CD8-positive, alpha-beta memory T cell (primary cell): ENCODE measurements around the gene PRKG1. TPM values are rescaled to one million over a fixed set of nuclear protein-coding genes. Genes with fewer than 3 reads are reported as not detected.
A peak's percentile ranks its signal among the peaks of the same experiment; 100 is the strongest.
"Not testable (repeated sequence)": the region's sequence is repeated elsewhere in the genome, so short reads cannot be mapped to it uniquely, and the experiment has no call there.

Experiments used
- CTCF ChIA-PET: fragments of 350-600 bp; sonication (Branson Sonifier 250); formaldehyde crosslinking; loops from one replicate; lab custom pipeline; 2021; ENCODE audit warnings: antibody characterized with exemption; lab: Charles Lee
- POLR2A ChIA-PET: fragments of 350-600 bp; sonication (Branson Sonifier 250); formaldehyde crosslinking; loops from one replicate; lab custom pipeline; 2021; ENCODE audit warnings: antibody characterized with exemption; lab: Charles Lee
- DNase-seq, 5 donors: peaks; one replicate each; pipeline versions ENCODE4 v3.0.0 to v3.0.0-alpha.2; 2020 to 2022; ENCODE audit warnings: mixed read lengths in 1 of 5
- H3K27ac ChIP-seq: one replicate; pipeline ENCODE4 v1.7.0; 2013; ENCODE audit warnings: low read depth, mild to moderate bottlenecking, low read length, moderate library complexity
- H3K27me3 ChIP-seq: 2 replicates; pipeline ENCODE4 v1.7.0; 2013; ENCODE audit warnings: low read length, mild to moderate bottlenecking; ENCODE audit not compliant: insufficient read depth, poor library complexity, severe bottlenecking
- H3K36me3 ChIP-seq: 2 replicates; pipeline ENCODE4 v1.7.0; 2013; ENCODE audit warnings: mild to moderate bottlenecking, low read length, moderate library complexity; ENCODE audit not compliant: insufficient read depth
- H3K4me1 ChIP-seq: 2 replicates; pipeline ENCODE4 v1.7.0; 2013; ENCODE audit warnings: mild to moderate bottlenecking, low read length, moderate library complexity; ENCODE audit not compliant: insufficient read depth
- H3K4me3 ChIP-seq: 2 replicates; pipeline ENCODE4 v1.7.0; 2013; ENCODE audit warnings: mild to moderate bottlenecking, low read length
- H3K9me3 ChIP-seq: 2 replicates; pipeline ENCODE4 v1.7.0; 2013; ENCODE audit warnings: mild to moderate bottlenecking, low read length
- H3K27ac Mint-ChIP-seq, 8 donors: one replicate each; pipeline ENCODE4 v1.8.0; 2020 to 2021; ENCODE audit warnings: mixed read lengths in 8 of 8, mild to moderate bottlenecking in 6 of 8, inconsistent platforms in 3 of 8, moderate library complexity in 3 of 8
- H3K27me3 Mint-ChIP-seq, 2 donors: one replicate each; pipeline ENCODE4 v1.8.0; 2020 to 2021; ENCODE audit warnings: mixed read lengths in 2 of 2, mild to moderate bottlenecking in 1 of 2, moderate library complexity in 1 of 2
- H3K36me3 Mint-ChIP-seq, 3 donors: one replicate each; pipeline ENCODE4 v1.8.0; 2020 to 2021; ENCODE audit warnings: mixed read lengths in 3 of 3, inconsistent platforms in 1 of 3, mild to moderate bottlenecking in 1 of 3
- H3K4me1 Mint-ChIP-seq, 3 donors: one replicate each; pipeline ENCODE4 v1.8.0; 2020 to 2021; ENCODE audit warnings: mixed read lengths in 3 of 3, inconsistent platforms in 1 of 3, mild to moderate bottlenecking in 1 of 3
- H3K4me3 Mint-ChIP-seq, 7 donors: one replicate each; pipeline ENCODE4 v1.8.0; 2020 to 2021; ENCODE audit warnings: mixed read lengths in 7 of 7, mild to moderate bottlenecking in 6 of 7, moderate library complexity in 4 of 7, inconsistent platforms in 2 of 7
- H3K9me3 Mint-ChIP-seq, 5 donors: one replicate each; pipeline ENCODE4 v1.8.0; 2020 to 2022; ENCODE audit warnings: mixed read lengths in 5 of 5, mild to moderate bottlenecking in 3 of 5, moderate library complexity in 2 of 5, inconsistent platforms in 1 of 5
- polyA plus RNA-seq: library from polyadenylated mRNA; unstranded; fragments of 300-500 nt; fragmentation: Illumina TruSeq; gene quantifications from one replicate; pipeline ENCODE4 v1.2.3, GENCODE V29; 2021
- total RNA-seq, 2 experiments: library from RNA; stranded (reverse); gene quantifications; one replicate each; pipeline ENCODE4 v1.2.3, GENCODE V29; 2021

Gene PRKG1
- total and polyA plus RNA-seq, 3 experiments from 2014 or later = not detected

DNA sequence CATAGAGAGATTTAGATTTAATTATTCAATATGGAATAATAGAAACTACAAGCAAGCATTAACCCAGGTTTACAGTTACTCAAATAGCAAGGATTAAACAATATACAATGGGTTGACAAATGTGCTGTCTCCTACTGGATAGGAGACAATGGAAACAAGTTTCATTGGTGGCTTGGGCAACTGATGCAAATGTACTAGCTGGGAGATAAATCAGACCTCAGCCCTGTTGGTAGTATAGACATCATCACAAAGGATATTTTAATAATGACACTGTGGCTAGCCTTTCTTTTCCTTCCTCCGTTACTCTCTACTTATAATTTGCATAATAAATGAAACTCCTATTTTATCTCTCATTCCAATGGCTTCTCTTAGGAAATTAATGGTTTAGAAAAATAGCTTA is 1143.2 kb downstream of the PRKG1 start:
- CTCF ChIA-PET = no interaction called here
- no peak for DNase-seq

DNA sequence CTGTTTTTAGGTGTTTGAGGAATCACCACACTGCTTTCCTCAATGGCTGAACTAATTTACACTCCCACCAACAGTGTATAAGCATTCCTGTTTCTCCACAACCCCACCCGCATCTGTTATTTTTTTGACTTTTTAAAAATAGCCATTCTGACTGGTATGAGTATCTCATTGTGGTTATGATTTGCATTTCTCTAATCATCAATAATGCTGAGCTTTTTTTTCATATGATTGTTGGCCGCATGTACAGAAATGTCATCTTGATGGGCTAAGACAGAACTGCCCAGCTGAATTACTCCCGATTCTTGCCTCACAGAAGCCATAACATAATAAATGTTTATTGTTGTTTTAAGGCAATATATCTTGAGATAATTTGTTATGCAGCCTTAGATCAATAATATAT is 1146.7 kb downstream of the PRKG1 start:
- H3K27me3 ChIP-seq = no peaks in the 10 kb centered on the region
- H3K36me3 ChIP-seq = no peaks in the 10 kb centered on the region
- Mint-ChIP-seq H3K4me1 (no peaks in the 10 kb centered on the region), H3K27me3 (no peaks in the 10 kb centered on the region), H3K9me3 (peaks cover 0 to 1% (median 0%) of the 10 kb centered on the region in 5 donors), H3K27ac (no peak overlapping the region), H3K36me3 (no peaks in the 10 kb centered on the region), H3K4me3 (no peak overlapping the region)
- H3K27ac ChIP-seq = no peak overlapping the region
- H3K4me1 ChIP-seq = no peaks in the 10 kb centered on the region
- ChIA-PET CTCF (no interaction called here), POLR2A (no interaction called here)
- no peak overlapping the region for H3K4me3 ChIP-seq
- DNase-seq = no peak
- H3K9me3 ChIP-seq = no peaks in the 10 kb centered on the region

More for the DNA sequence above, 1143.2 kb downstream of the PRKG1 start:
- POLR2A ChIA-PET = no interaction called here
- H3K4me3 ChIP-seq = no peak overlapping the region
- H3K36me3 ChIP-seq = no peaks in the 10 kb centered on the region
- no peak overlapping the region for H3K27ac Mint-ChIP-seq
- no peaks in the 10 kb centered on the region for H3K27me3 ChIP-seq
- no peaks in the 10 kb centered on the region for H3K27me3 Mint-ChIP-seq
- H3K9me3 Mint-ChIP-seq = no peaks in the 10 kb centered on the region
- no peaks in the 10 kb centered on the region for H3K4me1 Mint-ChIP-seq
- H3K9me3 ChIP-seq = no peaks in the 10 kb centered on the region
- H3K4me1 ChIP-seq = no peaks in the 10 kb centered on the region
- H3K36me3 Mint-ChIP-seq = no peaks in the 10 kb centered on the region
- H3K4me3 Mint-ChIP-seq = no peak overlapping the region
- no peak overlapping the region for H3K27ac ChIP-seq

DNA sequence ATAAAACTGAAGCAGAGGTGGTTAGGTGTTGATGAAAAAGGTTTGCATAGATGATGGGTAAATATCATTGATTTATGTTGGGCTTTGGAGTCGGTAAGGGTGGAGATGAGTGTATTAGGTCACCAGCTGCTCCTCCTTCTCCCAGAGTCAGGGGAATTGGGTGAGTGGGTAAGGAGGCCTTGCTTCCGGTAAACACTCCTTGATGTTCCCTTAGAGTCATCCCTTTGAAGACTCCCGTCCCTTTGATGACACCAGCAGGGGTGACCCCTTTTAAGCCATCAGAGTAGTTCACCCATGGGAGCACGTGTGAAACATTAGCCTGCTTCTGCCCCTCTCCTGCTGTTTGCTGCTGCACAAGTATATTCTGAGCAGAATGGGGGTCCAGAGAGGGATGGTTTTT is 1147.6 kb downstream of the PRKG1 start:
- H3K36me3 ChIP-seq = no peaks in the 10 kb centered on the region
- POLR2A ChIA-PET = no interaction called here
- no peaks in the 10 kb centered on the region for H3K36me3 Mint-ChIP-seq
- no peaks in the 10 kb centered on the region for H3K4me1 Mint-ChIP-seq
- H3K27me3 Mint-ChIP-seq = no peaks in the 10 kb centered on the region
- DNase-seq = no peak
- no peak overlapping the region for H3K27ac Mint-ChIP-seq
- no peak overlapping the region for H3K4me3 Mint-ChIP-seq
- peaks cover 0 to 1% (median 0%) of the 10 kb centered on the region in 5 donors for H3K9me3 Mint-ChIP-seq
- no peaks in the 10 kb centered on the region for H3K9me3 ChIP-seq
- no peak overlapping the region for H3K4me3 ChIP-seq
- no peak overlapping the region for H3K27ac ChIP-seq
- CTCF ChIA-PET = no interaction called here
- H3K27me3 ChIP-seq = no peaks in the 10 kb centered on the region
- H3K4me1 ChIP-seq = no peaks in the 10 kb centered on the region

DNA sequence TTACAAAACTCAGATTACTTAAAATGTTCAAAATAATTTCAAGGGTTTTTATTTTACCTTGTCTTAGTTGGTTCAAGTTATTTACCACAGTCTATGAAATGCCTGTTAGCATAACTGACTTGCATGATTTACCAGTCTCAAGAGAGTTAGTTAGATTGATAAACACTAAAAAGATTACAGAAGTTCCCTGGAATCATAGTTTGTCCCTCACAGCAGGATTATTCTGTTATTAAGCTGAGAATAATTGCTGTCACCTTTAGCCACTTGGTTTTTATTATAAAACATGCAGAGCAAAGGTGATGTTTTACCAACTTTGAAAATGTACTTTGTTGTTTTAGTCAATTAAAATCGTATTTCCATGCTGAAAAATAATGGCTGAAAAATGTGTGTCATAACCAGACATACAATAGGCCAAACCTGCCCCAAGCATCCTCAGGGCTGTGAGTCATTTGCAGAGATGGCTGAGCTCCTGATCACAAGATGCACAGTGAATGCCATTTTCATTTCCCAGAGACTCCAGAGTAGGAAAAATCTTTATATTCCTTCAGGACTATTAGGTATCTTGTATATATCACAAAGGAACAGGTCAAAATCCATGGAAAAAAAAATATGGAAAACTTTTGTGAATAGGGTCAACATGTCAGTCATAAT is 1152.0 kb downstream of the PRKG1 start:
- Mint-ChIP-seq H3K9me3 (peaks cover 0 to 1% (median 0%) of the 10 kb centered on the region in 5 donors), H3K27ac (no peak overlapping the region), H3K4me3 (no peak overlapping the region), H3K27me3 (peaks cover under 1 to 1% of the 10 kb centered on the region in 2 donors), H3K36me3 (no peaks in the 10 kb centered on the region), H3K4me1 (no peaks in the 10 kb centered on the region)
- Histone ChIP-seq H3K4me1 (no peaks in the 10 kb centered on the region), H3K9me3 (no peaks in the 10 kb centered on the region), H3K27ac (no peak overlapping the region), H3K4me3 (no peak overlapping the region), H3K36me3 (no peaks in the 10 kb centered on the region), H3K27me3 (no peaks in the 10 kb centered on the region)
- ChIA-PET CTCF (no interaction called here), POLR2A (no interaction called here)
- no peak for DNase-seq

DNA sequence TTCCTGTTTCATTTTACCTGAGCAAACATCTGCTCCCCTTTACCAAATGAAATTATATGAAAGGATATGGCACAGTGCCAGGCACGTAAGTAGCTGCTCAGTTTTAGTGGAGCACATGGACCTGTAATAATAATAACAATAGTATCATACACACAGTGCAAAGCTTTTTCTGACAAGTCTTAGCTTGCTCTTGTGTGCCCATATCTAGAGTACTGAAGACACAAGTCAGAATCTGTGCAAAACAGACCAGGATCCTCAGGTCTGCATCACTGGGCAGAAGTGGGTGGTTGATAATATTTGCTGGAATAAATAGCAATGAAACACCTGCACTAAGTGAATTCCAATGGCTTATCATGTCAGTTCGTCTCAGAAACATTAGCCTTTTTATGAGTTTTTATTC is 1154.3 kb downstream of the PRKG1 start:
- H3K4me3 ChIP-seq = no peak overlapping the region
- no peak for DNase-seq
- peaks cover 0 to 5% (median 0%) of the 10 kb centered on the region in 3 donors for H3K4me1 Mint-ChIP-seq
- H3K36me3 ChIP-seq = no peaks in the 10 kb centered on the region
- CTCF ChIA-PET = no interaction called here
- H3K27ac ChIP-seq = no peak overlapping the region
- H3K36me3 Mint-ChIP-seq = no peaks in the 10 kb centered on the region
- H3K4me3 Mint-ChIP-seq = no peak overlapping the region
- H3K27me3 ChIP-seq = no peaks in the 10 kb centered on the region
- peaks cover 0 to 6% (median 2%) of the 10 kb centered on the region in 5 donors for H3K9me3 Mint-ChIP-seq
- peaks cover 1 to 13% of the 10 kb centered on the region in 2 donors for H3K27me3 Mint-ChIP-seq
- no peak overlapping the region for H3K27ac Mint-ChIP-seq
- H3K9me3 ChIP-seq = no peaks in the 10 kb centered on the region
- no peaks in the 10 kb centered on the region for H3K4me1 ChIP-seq
- POLR2A ChIA-PET = no interaction called here

DNA sequence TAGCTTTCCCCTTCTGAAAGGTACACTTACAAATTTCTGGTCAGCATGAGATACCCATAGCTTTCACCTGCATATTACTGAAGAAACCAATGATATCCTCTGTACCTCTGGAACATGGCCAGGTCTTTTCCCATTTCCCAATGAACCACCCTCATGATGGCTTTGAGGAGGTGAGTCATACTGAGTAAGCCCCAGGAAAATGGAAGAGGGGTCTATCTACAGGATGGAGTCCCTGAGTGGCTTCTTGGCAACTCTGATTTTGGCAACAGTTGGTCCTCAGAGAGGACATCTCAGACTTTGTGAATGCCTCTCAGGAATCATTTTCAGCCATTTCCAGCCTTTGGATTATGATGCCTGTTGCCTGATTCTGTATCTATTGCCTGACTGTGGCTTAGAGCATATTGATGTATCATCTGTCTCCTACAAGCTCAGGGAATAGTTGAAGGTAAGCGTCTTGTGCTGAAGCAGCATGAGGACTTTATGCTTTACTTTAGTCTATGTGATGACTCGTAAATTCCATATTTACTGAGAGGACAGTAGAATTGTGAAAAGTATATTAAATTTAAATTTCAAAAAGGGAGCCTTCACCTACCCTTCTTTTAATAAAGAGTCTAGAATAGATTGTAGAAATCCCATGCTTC is 1155.1 kb downstream of the PRKG1 start:
- Histone ChIP-seq H3K27ac (no peak overlapping the region), H3K36me3 (no peaks in the 10 kb centered on the region), H3K4me3 (no peak overlapping the region), H3K4me1 (no peaks in the 10 kb centered on the region), H3K27me3 (no peaks in the 10 kb centered on the region), H3K9me3 (no peaks in the 10 kb centered on the region)
- H3K4me1 Mint-ChIP-seq = peaks cover 0 to 5% (median 0%) of the 10 kb centered on the region in 3 donors
- H3K27ac Mint-ChIP-seq = no peak overlapping the region
- POLR2A ChIA-PET = no interaction called here
- DNase-seq = no peak
- H3K27me3 Mint-ChIP-seq = peaks cover 1 to 13% of the 10 kb centered on the region in 2 donors
- H3K9me3 Mint-ChIP-seq = peaks cover 0 to 6% (median 2%) of the 10 kb centered on the region in 5 donors
- H3K4me3 Mint-ChIP-seq = no peak overlapping the region
- CTCF ChIA-PET = no interaction called here
- H3K36me3 Mint-ChIP-seq = no peaks in the 10 kb centered on the region

DNA sequence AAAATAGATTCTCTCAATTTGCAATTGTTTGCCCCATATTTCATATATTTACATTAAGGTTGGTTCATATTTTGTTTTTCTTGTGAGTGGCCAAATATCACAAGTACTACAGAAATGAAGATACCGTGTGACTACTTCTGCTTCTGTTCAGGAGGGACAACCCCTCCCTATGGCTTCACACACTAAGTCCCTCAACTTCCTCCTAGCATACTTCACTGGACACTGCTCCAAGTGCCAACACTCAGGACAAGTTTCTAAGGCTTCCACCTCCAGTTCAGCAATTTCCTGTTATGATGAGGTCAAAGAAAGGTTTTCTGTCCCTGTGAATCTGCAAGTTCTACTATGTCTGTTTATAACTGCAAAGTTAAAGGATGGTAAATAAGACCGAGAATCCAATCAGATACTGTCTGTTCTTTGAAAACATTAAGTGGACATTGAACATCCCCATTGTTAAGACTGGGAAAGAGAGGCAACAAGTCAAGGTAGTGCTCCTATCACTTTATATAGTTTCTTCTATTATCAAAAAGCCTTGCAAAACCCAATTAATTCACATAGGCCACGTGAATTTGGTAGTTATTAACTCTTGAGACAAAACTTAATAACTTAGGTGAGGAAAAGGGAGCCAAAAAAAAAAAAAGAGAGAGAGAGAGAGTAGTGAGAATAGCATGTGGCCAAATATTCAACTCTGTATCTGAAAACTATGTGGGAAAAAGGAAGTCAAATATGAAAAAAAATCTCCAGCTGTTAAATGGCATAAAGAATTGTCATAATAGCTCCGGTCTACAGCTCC is 1158.5 kb downstream of the PRKG1 start:
- no peaks in the 10 kb centered on the region for H3K9me3 ChIP-seq
- ChIA-PET CTCF (no interaction called here), POLR2A (no interaction called here)
- peaks cover 0 to 6% (median 2%) of the 10 kb centered on the region in 5 donors for H3K9me3 Mint-ChIP-seq
- H3K27me3 Mint-ChIP-seq = peaks cover 1 to 13% of the 10 kb centered on the region in 2 donors
- H3K36me3 Mint-ChIP-seq = no peaks in the 10 kb centered on the region
- peaks cover 0 to 5% (median 0%) of the 10 kb centered on the region in 3 donors for H3K4me1 Mint-ChIP-seq
- H3K4me3 Mint-ChIP-seq = peak overlapping the region in 3 of 7 donors; percentile 4 to 30 (median 17)
- no peaks in the 10 kb centered on the region for H3K36me3 ChIP-seq
- H3K4me1 ChIP-seq = no peaks in the 10 kb centered on the region
- H3K27ac ChIP-seq = no peak overlapping the region
- no peaks in the 10 kb centered on the region for H3K27me3 ChIP-seq
- no peak overlapping the region for H3K4me3 ChIP-seq
- no peak for DNase-seq
- H3K27ac Mint-ChIP-seq = no peak overlapping the region

DNA sequence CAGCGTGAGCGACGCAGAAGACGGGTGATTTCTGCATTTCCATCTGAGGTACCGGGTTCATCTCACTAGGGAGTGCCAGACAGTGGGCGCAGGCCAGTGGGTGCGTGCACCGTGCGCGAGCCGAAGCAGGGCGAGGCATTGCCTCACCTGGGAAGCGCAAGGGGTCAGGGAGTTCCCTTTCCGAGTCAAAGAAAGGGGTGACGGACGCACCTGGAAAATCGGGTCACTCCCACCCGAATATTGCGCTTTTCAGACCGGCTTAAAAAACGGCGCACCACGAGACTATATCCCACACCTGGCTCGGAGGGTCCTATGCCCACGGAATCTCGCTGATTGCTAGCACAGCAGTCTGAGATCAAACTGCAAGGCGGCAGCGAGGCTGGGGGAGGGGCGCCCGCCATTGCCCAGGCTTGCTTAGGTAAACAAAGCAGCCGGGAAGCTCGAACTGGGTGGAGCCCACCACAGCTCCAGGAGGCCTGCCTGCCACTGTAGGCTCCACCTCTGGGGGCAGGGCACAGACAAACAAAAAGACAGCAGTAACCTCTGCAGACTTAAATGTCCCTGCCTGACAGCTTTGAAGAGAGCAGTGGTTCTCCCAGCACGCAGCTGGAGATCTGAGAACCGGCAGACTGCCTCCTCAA is 1159.2 kb downstream of the PRKG1 start:
- POLR2A ChIA-PET, H3K4me1 Mint-ChIP-seq, H3K4me3 ChIP-seq, H3K9me3 ChIP-seq, H3K27ac Mint-ChIP-seq, H3K9me3 Mint-ChIP-seq, H3K36me3 ChIP-seq, DNase-seq, H3K27ac ChIP-seq, CTCF ChIA-PET, H3K27me3 ChIP-seq, H3K36me3 Mint-ChIP-seq, H3K4me1 ChIP-seq: not testable (repeated sequence)
- H3K4me3 Mint-ChIP-seq = peak overlapping the region in 3 of 7 donors; percentile 4 to 30 (median 17)
- peaks cover 1 to 13% of the 10 kb centered on the region in 2 donors for H3K27me3 Mint-ChIP-seq
